Subcutaneous abdominal adipose tissue (tissue), 5 donors: ENCODE data around the gene CEMIP.
A peak's percentile ranks its signal among the peaks of the same experiment; 100 is the strongest.

Source experiments
- H3K27ac ChIP-seq: one replicate; pipeline ENCODE4 v1.7.0; 2013; ENCODE audit warnings: low read depth, mild to moderate bottlenecking, inconsistent platforms, low read length, moderate library complexity
- H3K27me3 ChIP-seq, 5 donors: one replicate each; pipeline ENCODE4 v1.7.0; 2013; ENCODE audit warnings: low read length in 5 of 5, inconsistent platforms in 1 of 5; ENCODE audit not compliant: control insufficient read depth in 5 of 5, insufficient read depth in 4 of 5
- H3K36me3 ChIP-seq, 5 donors: one replicate each; pipeline ENCODE4 v1.7.0; 2013; ENCODE audit warnings: low read length in 5 of 5; ENCODE audit not compliant: control insufficient read depth in 5 of 5, insufficient read depth in 5 of 5
- H3K4me1 ChIP-seq, 5 donors: one replicate each; pipeline ENCODE4 v1.7.0; 2013; ENCODE audit warnings: low read length in 5 of 5, mild to moderate bottlenecking in 3 of 5, moderate library complexity in 1 of 5; ENCODE audit not compliant: control insufficient read depth in 5 of 5, insufficient read depth in 5 of 5
- H3K4me3 ChIP-seq, 5 donors: one replicate each; pipeline ENCODE4 v1.7.0; 2013; ENCODE audit warnings: low read length in 5 of 5, low read depth in 1 of 5
- H3K9ac ChIP-seq, 5 donors: one replicate each; pipeline ENCODE4 v1.7.0; 2013; ENCODE audit warnings: low read length in 5 of 5, mild to moderate bottlenecking in 4 of 5, moderate library complexity in 3 of 5
- H3K9me3 ChIP-seq, 5 donors: one replicate each; pipeline ENCODE4 v1.7.0; 2013; ENCODE audit warnings: low read length in 5 of 5; ENCODE audit not compliant: control insufficient read depth in 5 of 5
- donor health status: healthy.
- donor health status: healthy.
- donor health status: healthy.
- donor health status: healthy.
- donor health status: healthy.

CEMIP gene

GRCh38 chr15:80773122-80773551 is 6.0 kb upstream of the CEMIP start:
- Histone ChIP-seq H3K9ac (no peak overlapping the region), H3K4me1 (peaks cover 0 to 17% (median 7%) of the 10 kb centered on the region in 5 donors), H3K4me3 (no peak overlapping the region), H3K9me3 (no peaks in the 10 kb centered on the region), H3K36me3 (no peaks in the 10 kb centered on the region), H3K27me3 (peaks cover 0 to 9% (median 7%) of the 10 kb centered on the region in 5 donors), H3K27ac (no peak overlapping the region)

GRCh38 chr15:80773792-80774352 is 5.3 kb upstream of the CEMIP start:
- Histone ChIP-seq H3K4me1 (peaks cover 0 to 21% (median 9%) of the 10 kb centered on the region in 5 donors), H3K4me3 (no peak overlapping the region), H3K27me3 (peaks cover 0 to 16% (median 13%) of the 10 kb centered on the region in 5 donors)

DNA sequence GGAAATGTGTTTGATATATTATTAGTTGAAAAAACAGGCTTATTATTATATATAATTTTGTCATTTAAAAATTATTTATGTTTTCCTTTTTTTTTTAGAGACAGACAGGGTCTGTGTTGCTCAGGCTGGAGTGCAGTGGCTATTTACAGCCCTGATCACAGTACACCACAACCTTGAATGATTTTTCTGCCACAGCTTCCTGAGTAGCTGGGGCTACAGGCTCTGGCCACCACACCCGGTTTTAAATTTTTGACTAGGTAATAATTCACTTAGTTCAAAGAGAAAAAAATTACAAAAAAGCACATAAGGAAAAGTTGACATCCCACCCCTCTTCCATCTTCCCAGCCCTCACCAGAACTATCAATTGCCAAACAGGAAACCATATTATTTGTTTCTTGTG is 4.7 kb upstream of the CEMIP start:
- Histone ChIP-seq H3K27ac (no peak overlapping the region), H3K4me1 (peaks cover 0 to 27% (median 15%) of the 10 kb centered on the region in 5 donors), H3K27me3 (peaks cover 3 to 20% (median 15%) of the 10 kb centered on the region in 5 donors), H3K9ac (no peak overlapping the region), H3K4me3 (no peak overlapping the region), H3K36me3 (no peaks in the 10 kb centered on the region), H3K9me3 (no peaks in the 10 kb centered on the region)

More at GRCh38 chr15:80773792-80774352, 5.3 kb upstream of the CEMIP start:
- no peak overlapping the region for H3K27ac ChIP-seq
- no peaks in the 10 kb centered on the region for H3K9me3 ChIP-seq
- no peak overlapping the region for H3K9ac ChIP-seq
- H3K36me3 ChIP-seq = no peaks in the 10 kb centered on the region

DNA sequence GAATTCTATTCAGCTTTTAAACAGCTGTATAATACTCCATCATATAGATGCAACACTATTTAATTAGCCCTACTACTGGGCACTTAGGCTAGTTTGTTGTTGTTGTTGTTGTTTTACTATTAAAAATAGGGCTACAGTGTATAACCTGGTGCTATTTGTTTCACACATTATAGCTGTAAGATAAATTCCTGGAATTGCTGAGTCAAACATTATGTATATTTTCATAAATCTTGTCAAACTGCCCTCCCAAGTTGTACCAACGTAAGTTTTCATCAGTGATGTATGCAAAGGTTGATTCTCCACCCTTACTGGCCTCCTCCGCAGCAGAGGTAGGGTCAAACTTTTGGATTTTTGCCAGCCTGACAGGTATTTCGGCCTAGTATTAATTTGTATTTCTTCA is 3.8 kb upstream of the CEMIP start:
- Histone ChIP-seq H3K9me3 (no peaks in the 10 kb centered on the region), H3K4me1 (peaks cover 1 to 36% (median 24%) of the 10 kb centered on the region in 5 donors), H3K4me3 (no peak overlapping the region), H3K9ac (no peak overlapping the region), H3K27me3 (peaks cover 12 to 29% (median 24%) of the 10 kb centered on the region in 5 donors), H3K27ac (no peak overlapping the region), H3K36me3 (no peaks in the 10 kb centered on the region)

- H3K27ac ChIP-seq = no peak overlapping the region
- peaks cover 13 to 38% (median 30%) of the 10 kb centered on the region in 5 donors for H3K27me3 ChIP-seq
- peaks cover 1 to 41% (median 28%) of the 10 kb centered on the region in 5 donors for H3K4me1 ChIP-seq
- no peak overlapping the region for H3K4me3 ChIP-seq
- H3K9me3 ChIP-seq = no peaks in the 10 kb centered on the region
- no peak overlapping the region for H3K9ac ChIP-seq
- H3K36me3 ChIP-seq = no peaks in the 10 kb centered on the region
These were observed 2.6 kb upstream of the CEMIP start for GRCh38 chr15:80776420-80777045.

- Histone ChIP-seq H3K9me3 (no peaks in the 10 kb centered on the region), H3K27ac (no peak overlapping the region), H3K9ac (no peak overlapping the region), H3K27me3 (peaks cover 13 to 38% (median 31%) of the 10 kb centered on the region in 5 donors), H3K4me1 (peaks cover 1 to 41% (median 28%) of the 10 kb centered on the region in 5 donors), H3K4me3 (no peak overlapping the region), H3K36me3 (no peaks in the 10 kb centered on the region)
These were observed 2.0 kb upstream of the CEMIP start for GRCh38 chr15:80777137-80777536.

DNA sequence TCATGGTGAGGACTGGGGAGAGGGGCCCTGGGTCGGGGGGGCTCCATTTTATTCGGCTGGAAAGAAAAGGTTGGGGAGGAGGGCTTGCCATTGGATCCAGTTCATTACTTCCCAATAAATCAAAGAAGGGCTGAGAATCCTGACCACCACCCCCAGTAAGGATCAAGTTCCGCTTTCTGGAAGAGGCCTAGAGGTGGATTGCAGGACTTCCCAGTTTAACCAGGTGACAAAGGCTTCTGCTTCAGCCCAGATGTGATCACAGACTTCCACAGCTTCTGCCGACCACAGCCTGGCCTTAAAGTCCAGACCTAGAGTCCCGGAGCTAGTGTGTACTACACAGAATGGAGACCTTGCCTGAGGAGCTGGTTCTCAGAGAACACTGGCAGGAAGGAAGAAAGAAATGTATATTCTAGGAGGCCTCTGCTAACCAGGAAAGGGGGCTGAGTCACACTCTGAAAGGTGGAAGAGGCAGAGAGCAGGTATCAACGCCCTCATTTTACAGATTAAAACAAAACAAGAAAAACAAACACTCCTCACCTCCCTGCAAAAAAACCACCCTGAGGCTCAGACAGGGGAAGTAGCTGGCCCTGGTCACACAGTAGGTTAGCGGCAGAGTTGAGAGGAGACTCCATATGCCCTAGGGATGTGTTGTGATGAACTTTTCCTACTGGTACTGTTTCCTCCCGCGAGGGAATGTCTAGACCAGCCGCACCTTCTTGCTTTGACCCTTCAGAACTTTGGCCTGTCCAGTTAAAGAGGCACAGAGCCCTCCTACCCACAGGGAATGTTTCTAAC is 1.1 kb upstream of the CEMIP start:
- Histone ChIP-seq H3K4me3 (no peak overlapping the region), H3K36me3 (no peaks in the 10 kb centered on the region), H3K27me3 (peaks cover 13 to 38% (median 34%) of the 10 kb centered on the region in 5 donors), H3K27ac (no peak overlapping the region), H3K4me1 (peaks cover 1 to 41% (median 28%) of the 10 kb centered on the region in 5 donors), H3K9ac (no peak overlapping the region), H3K9me3 (no peaks in the 10 kb centered on the region)

- H3K4me3 ChIP-seq = peak overlapping the region in 1 of 5 donors; percentile 63
- H3K9ac ChIP-seq = peak overlapping the region in 1 of 5 donors; percentile 36
- no peaks in the 10 kb centered on the region for H3K36me3 ChIP-seq
- no peaks in the 10 kb centered on the region for H3K9me3 ChIP-seq
- H3K4me1 ChIP-seq = peaks cover 1 to 41% (median 28%) of the 10 kb centered on the region in 5 donors
- H3K27me3 ChIP-seq = peaks cover 13 to 41% (median 34%) of the 10 kb centered on the region in 5 donors
- no peak overlapping the region for H3K27ac ChIP-seq
These were observed 578 bp upstream of the CEMIP start for GRCh38 chr15:80778621-80778963.

GRCh38 chr15:80779658-80780415 is 667 bp downstream of the CEMIP start:
- H3K27ac ChIP-seq = no peak overlapping the region
- H3K4me1 ChIP-seq = peaks cover 1 to 41% (median 28%) of the 10 kb centered on the region in 5 donors
- H3K9me3 ChIP-seq = no peaks in the 10 kb centered on the region
- no peaks in the 10 kb centered on the region for H3K36me3 ChIP-seq
- H3K4me3 ChIP-seq = peak overlapping the region; percentile 19 to 63 (median 55)
- H3K27me3 ChIP-seq = peaks cover 13 to 49% (median 36%) of the 10 kb centered on the region in 5 donors
- H3K9ac ChIP-seq = no peak overlapping the region
